GM21717 (cell line): Measurements from ENCODE around the gene MAP3K14.

Source experiments
- ATAC-seq: cut with Tn5 transposase; IDR thresholded peaks from one replicate; pipeline ENCODE4 v1.9.1; 2021; ENCODE audit warnings: mild to moderate bottlenecking, moderate library complexity; ENCODE audit not compliant: unreplicated experiment

The MAP3K14 gene

DNA sequence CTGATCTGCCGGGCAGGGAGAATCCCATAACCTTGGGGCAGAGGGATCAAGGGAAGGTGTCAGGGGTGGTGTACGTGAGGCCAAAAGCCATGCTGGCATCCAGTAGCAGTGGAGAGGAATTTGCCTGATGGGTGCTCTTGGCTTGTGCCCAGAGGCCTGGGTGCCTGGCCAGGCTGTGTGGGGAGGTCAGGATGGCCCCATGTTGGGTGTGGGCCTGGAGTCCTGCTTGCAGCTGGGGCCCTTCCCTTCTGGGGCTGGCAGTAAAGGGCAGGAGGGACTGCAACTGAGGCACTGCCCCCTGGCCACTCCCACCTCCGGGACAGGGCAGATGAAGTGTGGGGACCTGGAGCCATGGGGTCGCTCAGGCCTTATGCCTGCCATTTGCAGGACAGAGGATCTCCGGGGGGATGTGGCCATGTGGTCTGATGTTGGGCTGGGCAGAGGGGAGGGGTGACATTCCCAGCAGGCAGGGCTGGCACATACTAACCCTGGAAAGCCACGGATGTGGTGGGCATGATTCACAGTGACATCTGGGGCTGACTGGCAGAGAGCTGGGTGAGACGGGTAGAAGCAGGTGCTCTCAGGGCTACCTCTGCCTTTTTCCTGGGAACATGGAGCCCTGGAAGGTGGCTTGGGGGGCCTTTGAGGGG is 91.6 kb downstream of the MAP3K14 start:
- no peak for ATAC-seq

DNA sequence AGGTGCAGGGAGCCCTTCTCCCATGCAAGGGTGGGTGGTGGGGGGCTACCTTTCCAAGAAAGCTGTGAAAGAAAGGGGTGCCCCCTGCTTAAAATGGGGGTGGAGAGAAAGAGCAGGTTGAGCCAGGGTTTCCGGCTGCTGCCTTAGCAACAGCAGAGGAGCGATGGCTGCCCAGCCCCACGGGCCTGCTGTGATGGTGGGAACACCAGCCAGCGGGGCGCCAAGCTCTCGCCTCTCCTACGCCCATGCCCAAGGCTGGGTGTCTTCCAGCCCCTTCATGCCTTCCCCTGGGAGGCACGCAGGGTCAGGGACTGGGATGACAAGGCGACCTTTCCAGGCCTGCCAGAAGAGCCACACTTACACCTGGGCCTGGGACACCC is 92.2 kb downstream of the MAP3K14 start:
- ATAC-seq = no peak

DNA sequence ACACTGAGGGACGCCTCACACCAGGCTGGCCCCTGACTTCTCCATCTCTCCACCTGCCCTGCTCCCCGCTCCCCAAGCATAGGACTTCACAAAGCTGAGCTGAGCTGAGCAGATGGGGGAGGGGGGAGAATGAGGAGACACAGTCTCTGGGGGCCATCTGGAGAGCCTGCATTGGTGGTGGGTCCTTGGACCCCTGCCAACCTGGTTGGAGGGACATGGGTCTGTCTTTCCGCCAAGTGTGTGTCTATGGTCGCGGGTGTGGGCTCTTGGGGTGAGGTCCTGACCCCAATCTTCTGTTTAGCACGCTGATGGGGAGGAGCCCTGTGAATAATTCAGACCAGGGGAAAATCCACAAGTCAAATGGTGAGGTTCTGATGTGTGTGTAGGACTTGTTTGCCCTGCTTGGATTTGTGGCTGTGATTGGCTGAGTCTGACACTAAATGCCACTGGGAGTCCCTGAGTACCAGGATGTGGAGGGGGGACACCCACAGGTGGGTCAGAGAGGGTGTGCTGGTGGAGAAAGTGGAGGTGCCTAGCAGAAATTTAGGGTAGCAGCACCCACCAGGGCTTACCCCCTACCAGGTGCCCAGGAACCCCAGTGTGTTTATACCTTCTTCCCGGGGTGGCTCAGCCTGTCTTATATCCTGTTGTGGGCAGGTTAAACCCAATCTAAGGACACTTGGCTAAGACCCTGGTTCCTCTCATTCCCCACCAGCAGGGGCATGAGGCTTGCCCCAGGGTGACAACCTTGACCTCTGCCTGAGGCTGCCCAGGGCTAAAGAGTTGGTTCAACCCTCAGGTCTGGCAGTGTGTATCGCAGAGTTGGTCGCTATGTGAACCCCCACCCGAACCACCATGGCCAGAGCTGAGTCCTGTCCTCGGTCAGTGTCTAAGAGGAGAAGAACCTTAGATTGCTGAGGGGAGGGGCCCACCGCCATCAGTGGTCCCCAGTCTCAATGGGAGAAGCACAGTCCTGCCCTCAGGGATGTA is 93.0 kb downstream of the MAP3K14 start:
- no peak for ATAC-seq

DNA sequence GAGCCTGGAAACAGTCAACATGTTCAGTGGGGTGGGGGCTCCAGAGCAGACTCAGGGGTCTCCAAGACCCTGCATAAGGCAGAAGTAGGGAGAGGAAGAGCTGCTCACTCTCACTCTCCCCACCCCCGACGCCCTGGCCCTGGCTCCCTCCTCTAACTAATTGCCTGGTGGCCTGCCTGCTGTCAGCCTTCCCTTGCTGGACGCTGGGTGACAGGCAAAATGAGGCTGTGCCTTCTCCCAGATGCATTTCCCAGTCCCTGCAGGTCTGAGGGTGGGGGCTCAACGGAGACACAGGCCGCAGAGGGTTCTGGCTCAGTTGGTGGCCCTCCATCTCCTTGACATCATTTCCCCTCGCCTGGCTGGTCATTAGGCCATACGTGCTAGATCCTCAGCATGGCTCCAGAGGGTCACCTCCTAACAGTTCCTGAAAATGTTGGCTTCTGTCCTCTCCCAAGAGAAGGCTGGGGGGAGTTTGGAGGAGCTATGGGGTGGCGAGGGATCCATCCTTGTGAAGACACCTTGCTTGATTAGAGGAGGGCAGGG is 93.8 kb downstream of the MAP3K14 start:
- ATAC-seq = no peak

DNA sequence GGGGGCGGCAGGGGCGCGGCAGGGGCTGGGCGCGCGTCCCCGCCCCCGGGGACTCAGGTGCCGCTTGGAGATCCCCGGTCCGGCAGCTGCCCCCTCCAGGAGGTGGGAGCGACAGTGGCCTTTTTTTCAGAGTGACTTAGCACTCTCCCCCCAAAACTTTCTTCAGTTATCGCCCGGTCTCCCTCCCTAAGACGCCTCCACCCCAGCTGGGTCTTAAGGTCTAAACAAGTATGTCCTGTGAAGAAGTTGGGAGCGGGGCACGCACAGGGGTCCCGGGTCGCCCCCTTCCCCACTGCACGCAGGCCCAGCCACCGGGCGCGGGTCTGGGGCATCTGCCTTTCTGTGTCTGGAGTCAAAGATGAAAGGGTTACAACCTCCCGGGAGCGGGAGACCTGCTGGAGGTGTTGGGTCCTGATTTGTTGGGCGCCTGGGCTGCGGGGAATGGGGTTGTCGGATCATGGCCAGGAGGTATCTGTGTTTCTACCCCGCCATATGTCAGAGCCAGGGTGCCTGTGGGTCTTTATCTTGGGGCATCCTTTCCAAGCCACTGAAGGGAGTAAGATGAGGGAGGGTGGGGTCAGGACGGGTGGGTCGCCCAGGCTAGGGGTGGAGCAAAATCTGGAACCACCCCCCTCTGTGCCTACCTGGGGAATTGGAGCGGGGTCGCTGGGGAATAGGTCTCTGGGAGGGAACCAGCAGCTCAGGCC is 94.4 kb downstream of the MAP3K14 start:
- no peak for ATAC-seq

DNA sequence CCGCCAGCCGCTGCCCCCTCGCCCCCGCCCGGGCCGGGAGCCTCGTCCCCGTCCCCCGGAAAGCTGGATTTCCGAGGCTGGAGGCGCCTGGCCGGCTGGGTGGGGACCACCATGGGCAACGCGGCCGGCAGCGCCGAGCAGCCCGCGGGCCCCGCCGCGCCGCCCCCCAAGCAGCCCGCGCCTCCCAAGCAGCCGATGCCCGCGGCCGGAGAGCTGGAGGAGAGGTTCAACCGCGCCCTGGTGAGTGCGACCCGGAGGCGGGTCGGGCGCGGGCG is 94.9 kb downstream of the MAP3K14 start:
- no peak for ATAC-seq

DNA sequence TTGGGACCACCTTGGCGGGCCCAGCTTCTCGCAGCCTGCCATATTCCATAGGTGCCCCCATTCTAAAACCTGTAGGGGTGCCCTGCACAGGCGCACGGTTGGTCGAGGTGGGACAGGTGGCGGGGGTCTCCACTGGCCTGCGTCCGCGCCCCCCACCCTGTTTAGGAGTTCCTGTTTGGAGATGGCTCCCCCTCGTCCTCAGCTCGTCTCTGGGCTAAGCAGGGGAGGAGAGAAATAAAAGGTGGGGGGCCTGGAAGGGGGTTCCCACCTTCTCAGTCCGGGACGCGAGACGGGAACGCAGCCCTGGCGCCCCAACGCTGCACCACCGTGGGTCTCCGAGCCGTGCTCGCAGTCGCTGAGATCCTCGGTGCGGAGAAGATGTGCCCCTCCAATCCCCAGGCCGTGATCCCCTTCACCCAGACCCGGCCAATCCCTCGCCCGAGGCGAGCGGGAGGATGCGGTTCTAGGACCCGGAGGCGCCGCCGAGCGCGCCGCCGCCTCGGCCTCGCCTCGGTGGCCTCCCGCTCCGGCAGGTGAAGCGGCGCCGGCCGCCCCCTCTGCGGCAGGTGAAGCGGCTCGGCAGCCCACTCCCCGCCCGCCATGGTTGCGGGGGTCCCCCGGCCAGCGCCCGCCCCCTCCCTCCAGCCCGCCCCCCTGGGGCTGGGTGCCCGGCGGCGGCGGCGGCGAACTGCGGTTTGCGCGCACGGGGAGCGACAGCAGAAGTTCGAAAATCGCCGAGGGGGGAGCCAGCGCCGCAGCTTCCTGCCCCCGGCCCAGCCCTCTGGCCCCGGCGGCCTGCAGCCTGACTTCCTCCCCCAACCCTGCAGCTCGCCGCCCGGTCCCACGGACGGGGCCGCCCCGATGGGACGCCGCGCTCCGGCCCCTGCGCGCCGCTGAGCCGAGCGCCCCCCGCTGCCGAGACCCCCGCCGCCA is 95.5 kb downstream of the MAP3K14 start, which contains the start of gene FMNL1:
FMNL1 (plus strand) TSS at position 805 of the 933 bp plus-strand sequence. CDS start 240 bp downstream, outside the sequence.
- no peak for ATAC-seq

DNA sequence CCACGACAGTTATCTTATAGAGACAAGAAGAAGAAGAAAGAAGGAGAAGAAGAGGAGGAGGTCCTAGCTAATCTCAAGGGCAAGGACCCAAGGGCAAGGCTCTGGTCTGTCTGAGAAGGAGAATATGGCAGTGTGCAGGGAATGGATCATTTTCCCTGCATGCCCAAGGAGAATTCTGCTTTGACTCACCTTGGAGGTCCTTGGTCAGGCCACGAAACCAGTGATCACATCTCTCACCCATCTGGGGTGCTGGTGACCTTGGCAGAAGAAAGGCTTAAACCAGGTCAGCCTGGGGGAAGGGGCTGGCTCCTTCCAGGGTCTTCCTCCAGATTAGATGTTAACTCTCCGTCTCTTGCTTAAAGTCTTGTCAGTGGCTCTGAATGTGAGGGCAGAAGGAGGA is 96.7 kb downstream of the MAP3K14 start:
- ATAC-seq = no peak

DNA sequence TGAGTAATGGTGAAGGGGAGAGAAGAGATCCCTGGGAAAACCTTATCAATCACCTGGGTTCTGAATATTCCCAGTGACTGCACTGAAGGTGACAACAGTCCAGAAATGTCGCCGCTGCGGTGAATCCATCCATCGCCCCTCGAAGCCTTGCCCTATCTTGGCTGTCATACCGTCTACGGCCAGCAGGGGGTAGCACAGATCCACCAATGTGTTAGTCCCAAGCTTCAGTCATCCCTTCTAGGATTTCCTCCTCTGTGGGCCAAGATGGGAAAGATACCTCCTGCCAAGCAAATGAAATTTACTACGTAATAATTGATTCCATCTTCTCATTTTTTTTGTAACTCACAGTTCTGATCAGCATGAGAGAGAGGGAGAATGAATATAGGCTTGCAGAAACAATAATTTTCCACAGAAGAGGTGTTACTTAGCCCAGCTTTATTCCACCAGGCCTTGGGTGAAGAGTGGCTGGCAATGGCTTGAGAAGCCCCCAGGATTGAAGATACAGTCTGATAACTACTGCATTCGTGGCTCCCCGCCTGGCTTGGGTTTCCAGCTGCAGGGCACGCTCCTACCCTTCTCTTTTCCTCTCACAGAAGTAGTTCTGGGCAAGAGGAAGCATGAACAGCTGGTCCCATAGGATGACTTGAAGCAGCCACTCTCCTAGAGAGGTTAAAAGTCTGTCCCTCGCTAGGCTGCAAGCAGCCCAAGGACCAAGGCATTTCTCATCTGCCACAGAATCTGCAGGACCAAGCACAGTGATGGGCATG is 97.7 kb downstream of the MAP3K14 start:
- no peak for ATAC-seq
